HL-60 (cell line): Measurements from ENCODE around the gene RAB44.

Experiments
- DNase-seq, 2 experiments: peaks; one replicate each; pipeline ENCODE4 v3.0.0-alpha.2; 2010 to 2020; ENCODE audit warnings: low read depth in 1 of 2, low spot score in 1 of 2
- H3K27ac ChIP-seq: fragments of 250-450 bp; sonication (Bioruptor Pico); replicated peaks from 2 replicates; pipeline ENCODE4 v1.5.1; 2020; ENCODE audit warnings: mild to moderate bottlenecking, moderate library complexity
- H3K27me3 ChIP-seq: fragments of 250-450 bp; sonication (Bioruptor Pico); 2 replicates; pipeline ENCODE4 v1.5.1; 2021; ENCODE audit warnings: mild to moderate bottlenecking, moderate library complexity; ENCODE audit not compliant: insufficient read depth, poor library complexity, severe bottlenecking
- H3K4me3 ChIP-seq: replicated peaks from 2 replicates; pipeline ENCODE4 v1.5.1; 2011; ENCODE audit warnings: mild to moderate bottlenecking, control low read depth, low read length; ENCODE audit not compliant: insufficient read depth
- CTCF ChIP-seq: IDR thresholded peaks from one replicate; pipeline ENCODE4 v1.5.1; 2011; ENCODE audit warnings: low read length, control low read depth, inconsistent platforms; ENCODE audit not compliant: insufficient read depth
- GABPA ChIP-seq: IDR thresholded peaks from 2 replicates; pipeline ENCODE4 v1.6.1; 2012; ENCODE audit warnings: low read depth
- POLR2AphosphoS5 ChIP-seq: IDR thresholded peaks from 2 replicates; pipeline ENCODE4 v1.6.1; 2012; ENCODE audit warnings: low read depth
- REST ChIP-seq: IDR thresholded peaks from 2 replicates; pipeline ENCODE4 v1.6.1; 2012; ENCODE audit warnings: low read depth; ENCODE audit not compliant: insufficient replicate concordance
- SPI1 ChIP-seq: IDR thresholded peaks from 2 replicates; pipeline ENCODE4 v1.6.1; 2012; ENCODE audit warnings: low read depth, mild to moderate bottlenecking, borderline replicate concordance

Gene RAB44

GRCh38 chr6:36670271-36670670 lies 27.4 kb upstream of the RAB44 start:
- TF ChIP-seq CTCF (no peak), POLR2AphosphoS5 (no peak), REST (no peak), GABPA (no peak), SPI1 (no peak)
- no peaks in the 10 kb centered on the region for H3K27me3 ChIP-seq
- no peak overlapping the region for H3K4me3 ChIP-seq
- H3K27ac ChIP-seq: no peak overlapping the region
- DNase-seq: no peak

- no peak overlapping the region for H3K4me3 ChIP-seq
- DNase-seq: no peak
- TF ChIP-seq POLR2AphosphoS5 (no peak), SPI1 (no peak), REST (no peak), GABPA (no peak), CTCF (no peak)
- H3K27me3 ChIP-seq: no peaks in the 10 kb centered on the region
- no peak overlapping the region for H3K27ac ChIP-seq
Measured at GRCh38 chr6:36671687-36672375, 25.8 kb upstream of the RAB44 start.

- no peak for TF ChIP-seq REST
- TF ChIP-seq POLR2AphosphoS5: no peak
- no peak for TF ChIP-seq GABPA
- no peak for TF ChIP-seq SPI1
- no peak for TF ChIP-seq CTCF
- no peak overlapping the region for H3K4me3 ChIP-seq
Measured at GRCh38 chr6:36673882-36674281, 23.7 kb upstream of the RAB44 start.

More at GRCh38 chr6:36673882-36674281, 23.7 kb upstream of the RAB44 start:
- H3K27me3 ChIP-seq: peaks cover 5% of the 10 kb centered on the region
- H3K27ac ChIP-seq: no peak overlapping the region
- DNase-seq: no peak
